ENCODE measurements around the gene DTNB.
"Not testable (repeated sequence)": the region's sequence is repeated elsewhere in the genome, so short reads cannot be mapped to it uniquely, and the experiment has no call there.

Gene DTNB

GRCh38 chr2:25620711-25621110 lies 52.7 kb downstream of the DTNB start:
- no peak for FAIRE-seq

- FAIRE-seq = no peak
Observed at GRCh38 chr2:25620077-25620476, 53.3 kb downstream of the DTNB start.

GRCh38 chr2:25619185-25619584 lies 54.2 kb downstream of the DTNB start:
- FAIRE-seq = no peak

GRCh38 chr2:25618676-25619075 lies 54.7 kb downstream of the DTNB start:
- FAIRE-seq = no peak

- no peak for FAIRE-seq
Observed at GRCh38 chr2:25617948-25618646, 55.3 kb downstream of the DTNB start.

- FAIRE-seq = no peak
Observed at GRCh38 chr2:25615920-25616319, 57.5 kb downstream of the DTNB start.

GRCh38 chr2:25615386-25615785 lies 58.0 kb downstream of the DTNB start:
- no peak for FAIRE-seq

GRCh38 chr2:25614711-25615110 lies 58.7 kb downstream of the DTNB start:
- FAIRE-seq = no peak

GRCh38 chr2:25608718-25609117 lies 64.7 kb downstream of the DTNB start:
- FAIRE-seq = no peak

- peak; percentile 95 for FAIRE-seq
Observed at GRCh38 chr2:25606892-25607291, 66.5 kb downstream of the DTNB start.

GRCh38 chr2:25602333-25602723 lies 71.0 kb downstream of the DTNB start:
- FAIRE-seq = no peak

GRCh38 chr2:25601711-25602332 lies 71.6 kb downstream of the DTNB start:
- not testable (repeated sequence) for FAIRE-seq

- FAIRE-seq = no peak
Observed at GRCh38 chr2:25598911-25599310, 74.5 kb downstream of the DTNB start.

- no peak for FAIRE-seq
Observed at GRCh38 chr2:25598332-25598731, 75.0 kb downstream of the DTNB start.

- no peak for FAIRE-seq
Observed at GRCh38 chr2:25597881-25598280, 75.5 kb downstream of the DTNB start.

- FAIRE-seq = no peak
Observed at GRCh38 chr2:25596516-25597244, 76.7 kb downstream of the DTNB start.

GRCh38 chr2:25595393-25595792 lies 78.0 kb downstream of the DTNB start:
- no peak for FAIRE-seq

GRCh38 chr2:25594991-25595390 lies 78.4 kb downstream of the DTNB start:
- FAIRE-seq = no peak

- no peak for FAIRE-seq
Observed at GRCh38 chr2:25592766-25593292, 80.5 kb downstream of the DTNB start.

GRCh38 chr2:25590921-25591505 lies 82.4 kb downstream of the DTNB start:
- no peak for FAIRE-seq

- FAIRE-seq = no peak
Observed at GRCh38 chr2:25589676-25590205, 83.6 kb downstream of the DTNB start.

GRCh38 chr2:25588576-25588975 lies 84.8 kb downstream of the DTNB start:
- FAIRE-seq = no peak

- FAIRE-seq = no peak
Observed at GRCh38 chr2:25587361-25587760, 86.0 kb downstream of the DTNB start.

All from G401.6 (cell line).